ENCODE data around the gene NUP62.

Gene NUP62

GRCh38 chr19:49890349-49891311 lies 38.7 kb downstream of the NUP62 start:
- Histone ChIP-seq H3K4me3 (ENCODE audit: low read depth, low read length) (no peak overlapping the region), H3K27ac (no peak overlapping the region), H2AFZ (peak overlapping the region; percentile 50), H3K27me3 (ENCODE audit: control insufficient read depth, insufficient read depth, low read length) (no peaks in the 10 kb centered on the region), H3K36me3 (ENCODE audit: control insufficient read depth, insufficient read depth, low read length) (no peaks in the 10 kb centered on the region), H3K4me2 (ENCODE audit: low read length) (peak overlapping the region; percentile 59), H3K9ac (no peak overlapping the region), H3K4me1 (no peaks in the 10 kb centered on the region), H3K79me2 (no peaks in the 10 kb centered on the region), H3K9me3 (ENCODE audit: control insufficient read depth, low read length) (no peaks in the 10 kb centered on the region)
- no peak for TF ChIP-seq CTCF (IDR thresholded peaks at IDR 0.05)

GRCh38 chr19:49889687-49890348 lies 39.5 kb downstream of the NUP62 start:
- peak; percentile 71 for TF ChIP-seq CTCF (IDR thresholded peaks at IDR 0.05)
- Histone ChIP-seq H3K4me3 (ENCODE audit: low read depth, low read length) (no peak overlapping the region), H3K4me2 (ENCODE audit: low read length) (peak overlapping the region; percentile 59), H3K79me2 (no peaks in the 10 kb centered on the region), H3K9me3 (ENCODE audit: control insufficient read depth, low read length) (no peaks in the 10 kb centered on the region), H3K9ac (no peak overlapping the region), H3K27me3 (ENCODE audit: control insufficient read depth, insufficient read depth, low read length) (no peaks in the 10 kb centered on the region), H2AFZ (peak overlapping the region; percentile 50), H3K36me3 (ENCODE audit: control insufficient read depth, insufficient read depth, low read length) (no peaks in the 10 kb centered on the region), H3K4me1 (no peaks in the 10 kb centered on the region), H3K27ac (no peak overlapping the region)

GRCh38 chr19:49889038-49889686 lies 40.1 kb downstream of the NUP62 start:
- Histone ChIP-seq H3K27ac (no peak overlapping the region), H3K36me3 (ENCODE audit: control insufficient read depth, insufficient read depth, low read length) (no peaks in the 10 kb centered on the region)
- TF ChIP-seq CTCF (IDR thresholded peaks at IDR 0.05) = no peak

GRCh38 chr19:49888510-49888824 lies 40.8 kb downstream of the NUP62 start:
- Histone ChIP-seq H3K4me2 (ENCODE audit: low read length) (no peak overlapping the region), H3K36me3 (ENCODE audit: control insufficient read depth, insufficient read depth, low read length) (no peaks in the 10 kb centered on the region)

More at GRCh38 chr19:49889038-49889686, 40.1 kb downstream of the NUP62 start:
- Histone ChIP-seq H3K4me1 (no peaks in the 10 kb centered on the region), H3K4me2 (ENCODE audit: low read length) (no peak overlapping the region), H3K79me2 (no peaks in the 10 kb centered on the region), H3K9ac (no peak overlapping the region), H2AFZ (no peak overlapping the region), H3K27me3 (ENCODE audit: control insufficient read depth, insufficient read depth, low read length) (no peaks in the 10 kb centered on the region), H3K4me3 (ENCODE audit: low read depth, low read length) (no peak overlapping the region), H3K9me3 (ENCODE audit: control insufficient read depth, low read length) (no peaks in the 10 kb centered on the region)

More at GRCh38 chr19:49888510-49888824, 40.8 kb downstream of the NUP62 start:
- Histone ChIP-seq H3K27me3 (ENCODE audit: control insufficient read depth, insufficient read depth, low read length) (no peaks in the 10 kb centered on the region), H3K4me3 (ENCODE audit: low read depth, low read length) (no peak overlapping the region), H3K9ac (no peak overlapping the region), H2AFZ (no peak overlapping the region), H3K79me2 (no peaks in the 10 kb centered on the region), H3K4me1 (no peaks in the 10 kb centered on the region), H3K9me3 (ENCODE audit: control insufficient read depth, low read length) (no peaks in the 10 kb centered on the region), H3K27ac (no peak overlapping the region)
- no peak for TF ChIP-seq CTCF (IDR thresholded peaks at IDR 0.05)

Data from parathyroid adenoma (tissue), 2 donors.